Dermis blood vessel endothelial cell (primary cell): Measurements from ENCODE around the gene TMEM238L. TPM values are rescaled to one million over a fixed set of nuclear protein-coding genes. Genes with fewer than 3 reads are reported as not detected.

ENCODE experiments used
- total RNA-seq: library from RNA; depleted of rRNA; stranded (reverse); fragments of >200 nt; gene quantifications from 2 replicates; pipeline ENCODE4 v1.2.3, GENCODE V29; 2014

TMEM238L gene
- total RNA-seq, 1 donor from 2014 or later: not detected

Other genes with a start within 250 kb of the TMEM238L start
- gene MYH3, start 146.8 kb downstream of the TMEM238L start, total RNA-seq: 0.34 and 0.51 TPM in 2 replicates
- gene SCO1, start 106.6 kb downstream of the TMEM238L start, total RNA-seq: 28.2 and 36.1 TPM in 2 replicates
- 8.9 and 9.7 TPM in 2 replicates for gene ADPRM, start 106.5 kb downstream of the TMEM238L start, total RNA-seq
- 1.5 and 2.7 TPM in 2 replicates for gene TMEM220, start 74.1 kb downstream of the TMEM238L start, total RNA-seq
- not detected in 2 replicates for gene PIRT, start 34.0 kb upstream of the TMEM238L start, total RNA-seq